ENCODE measurements around the gene PPT2. TPM values are rescaled to one million over a fixed set of nuclear protein-coding genes. Genes with fewer than 3 reads are reported as not detected.

PPT2 gene
- total and polyA plus RNA-seq, 2 of the 8 experiments (the other 6 are each of a cell fraction or from before 2014, with no cell fraction given): 24.1 to 39.5 TPM

DNA sequence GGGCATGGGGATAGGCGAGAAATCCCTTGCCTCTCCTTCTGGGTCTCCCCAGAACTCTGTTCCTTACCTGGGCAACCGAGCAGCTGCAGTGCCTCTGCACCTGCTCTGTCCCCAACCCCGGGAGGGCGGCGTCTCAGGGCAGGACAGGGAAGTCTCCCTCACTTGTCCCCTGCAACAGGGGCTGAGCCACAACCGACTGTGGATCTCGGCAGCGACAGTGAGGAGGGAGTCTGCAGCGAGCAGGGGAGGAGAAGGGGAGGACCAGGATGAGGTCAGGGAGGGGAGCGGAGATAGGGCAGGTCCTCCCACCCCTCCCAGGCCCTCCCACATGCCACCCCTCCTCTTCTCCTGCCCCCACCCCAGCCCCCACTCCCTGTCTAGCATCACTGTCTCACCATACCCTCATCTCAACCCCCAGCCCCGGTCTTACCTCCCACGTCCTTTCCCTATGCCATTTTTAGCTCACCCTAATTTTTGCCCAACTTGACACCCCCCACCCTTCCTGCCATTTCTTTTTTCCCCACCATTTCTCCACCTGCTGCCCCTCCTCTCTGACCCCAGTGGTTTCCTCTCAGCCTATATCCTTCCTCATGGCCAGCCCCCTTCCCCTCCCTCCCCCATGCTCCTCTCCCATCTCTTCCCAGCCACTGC is 44.7 kb upstream of the PPT2 start, which contains the start of gene TNXB:
Gene TNXB, minus strand, starts transcription at position 225 of the 651 bp plus-strand sequence. CDS start 11,140 bp downstream, outside the sequence.
- Histone ChIP-seq H3K27ac (ENCODE audit: low read depth, low read length) (no peak within 1 kb of the TSS), H4K20me1 (replicated peaks in 1 of 2; ENCODE audit: control insufficient read depth in 1 of 2, insufficient read depth in 2 of 2, low read length in 2 of 2) (peaks cover 3 to 4% of the 10 kb centered on the region in 2 experiments), H3K79me1 (ENCODE audit: low read depth, low read length) (no peaks in the 10 kb centered on the region), H3K36me3 (ENCODE audit: control insufficient read depth in 2 of 4, insufficient read depth in 4 of 4, low read length in 3 of 4) (no peaks in the 10 kb centered on the region), H3K23me2 (ENCODE audit: low read depth, low read length) (0 out of 2 replicates have a peak, but pooled peaks cover 2% of the 10 kb centered on the region), H2BK15ac (ENCODE audit: low read length) (no peak within 1 kb of the TSS), H4K91ac (replicated peaks; ENCODE audit: insufficient read length, low read length) (no peak within 1 kb of the TSS), H2BK5ac (ENCODE audit: low read depth, low read length) (no peak within 1 kb of the TSS), H4K5ac (ENCODE audit: insufficient read length, low read depth, low read length) (no peak within 1 kb of the TSS), H3K27me3 (replicated peaks in 1 of 4; ENCODE audit: control insufficient read depth in 3 of 4, extremely low read depth in 1 of 4, insufficient read depth in 3 of 4, low read length in 3 of 4) (peaks cover 0 to 11% (median 6%) of the 10 kb centered on the region in 4 experiments; a peak in 5 of 7 replicates), H2AK5ac (ENCODE audit: low read depth, low read length) (no peak within 1 kb of the TSS), H3K4ac (replicated peaks; ENCODE audit: insufficient read length, low read depth, low read length) (no peak within 1 kb of the TSS), H3K79me2 (ENCODE audit: control insufficient read depth in 1 of 2, insufficient read depth in 2 of 2, low read length in 2 of 2) (no peaks in the 10 kb centered on the region), H2BK20ac (ENCODE audit: low read length) (no peak within 1 kb of the TSS), H3K14ac (ENCODE audit: insufficient read length) (no peak within 1 kb of the TSS), H3K56ac (replicated peaks; ENCODE audit: insufficient read length, low read depth, low read length) (no peak within 1 kb of the TSS), H4K8ac (ENCODE audit: extremely low read depth, insufficient read depth, low read length) (no peak within 1 kb of the TSS; the same call in 1 of the 2 replicates), H3K4me3 (ENCODE audit: extremely low read depth in 1 of 4, insufficient read depth in 2 of 4, low read depth in 3 of 4, low read length in 4 of 4) (peak within 1 kb of the TSS in 3 of 4 experiments; percentile 5 to 9 (median 9); a peak in 4 of 8 replicates), H3K23ac (ENCODE audit: insufficient read length) (no peak within 1 kb of the TSS), H3K9me3 (ENCODE audit: insufficient read depth in 2 of 2, low read depth in 1 of 2, low read length in 1 of 2) (no peaks in the 10 kb centered on the region), H3K9ac (replicated peaks in 1 of 4; ENCODE audit: extremely low read depth in 1 of 4, low read depth in 3 of 4, low read length in 3 of 4) (no peak within 1 kb of the TSS), H2BK12ac (ENCODE audit: low read depth, low read length) (0 out of 2 replicates have a peak within 1 kb of the TSS, but pooled peaks have one; percentile 50), H2BK120ac (replicated peaks; ENCODE audit: low read depth, low read length) (no peak within 1 kb of the TSS), H3K18ac (ENCODE audit: extremely low read depth, low read length) (peak within 1 kb of the TSS; percentile 1; the same call in 1 of the 2 replicates), H2AFZ (ENCODE audit: low read length) (no peak within 1 kb of the TSS), H3K4me2 (ENCODE audit: insufficient read depth in 1 of 2, low read depth in 2 of 2, low read length in 2 of 2) (peak within 1 kb of the TSS; percentile 4 to 55), H3K4me1 (replicated peaks in 1 of 4; ENCODE audit: control insufficient read depth in 3 of 4, insufficient read depth in 4 of 4, low read length in 3 of 4) (peaks cover 2 to 15% (median 9%) of the 10 kb centered on the region in 4 experiments)
- CTCF ChIA-PET (ENCODE audit: partially characterized antibody): interaction anchor here (0.6 to 6.0 kb wide), 7 partner anchors 9 to 918 kb away, joined by 3 to 49 read pairs (median 5); no protein-coding TSS in a partner anchor
- no peak for DNase-seq (ENCODE audit: low read depth in 1 of 2, low spot score in 2 of 2)
- WGBS, 2 experiments (ENCODE audit: extremely low coverage in 1 of 2, insufficient coverage in 1 of 2, insufficient read length in 1 of 2, insufficient replicate concordance in 2 of 2, low coverage in 1 of 2, low lambda C conversion rate in 2 of 2, missing lambda C conversion rate in 1 of 2): 35% methylated on average over 11 of the region's 12 CpGs; no CpG with 5 or more reads in 1 of the 2 experiments
- no peak for FAIRE-seq
- POLR2A ChIA-PET (ENCODE audit: partially characterized antibody): interaction anchor here (0.6 to 3.1 kb wide), 15 partner anchors 7 to 193 kb away, joined by 3 to 16 read pairs (median 4); partner anchors contain the start of genes ATF6B, EGFL8, GPSM3 and PRRT1
- TF ChIP-seq SAP30 (IDR thresholded peaks at IDR 0.05; ENCODE audit: insufficient read depth, insufficient replicate concordance, low read length) (no peak), CHD2 (IDR thresholded peaks at IDR 0.05; ENCODE audit: low read length) (no peak), CHD1 (IDR thresholded peaks at IDR 0.05; ENCODE audit: low read depth, low read length) (no peak), CEBPB (IDR thresholded peaks at IDR 0.05; ENCODE audit: low read depth, low read length) (no peak), NANOG (IDR thresholded peaks at IDR 0.05; ENCODE audit: insufficient read depth, low read depth, low read length, poor library complexity, severe bottlenecking) (no peak), TCF12 (IDR thresholded peaks at IDR 0.05; ENCODE audit: low read depth, low read length) (no peak), EGR1 (IDR thresholded peaks at IDR 0.05; ENCODE audit: borderline replicate concordance, low read depth, low read length) (no peak), SIX5 (IDR thresholded peaks at IDR 0.05; ENCODE audit: low read depth, low read length) (no peak), RFX5 (IDR thresholded peaks at IDR 0.05; ENCODE audit: borderline replicate concordance, low read depth, low read length) (no peak), POLR2A (IDR thresholded peaks at IDR 0.05; ENCODE audit: control extremely low read depth in 1 of 2, low read depth in 2 of 2, low read length in 2 of 2) (no peak), POLR2AphosphoS5 (IDR thresholded peaks at IDR 0.05; ENCODE audit: low read depth, low read length) (no peak)

Measured in H1 (cell line).